Ishikawa (cell line): Measurements from ENCODE around the gene CDT1.

Source experiments
- CEBPB ChIP-seq: IDR thresholded peaks from 2 replicates; pipeline ENCODE4 v1.6.1; 2012
- CREB1 ChIP-seq: IDR thresholded peaks from 2 replicates; pipeline ENCODE4 v1.6.1; 2012; ENCODE audit warnings: low read depth
- EGR1 ChIP-seq: IDR thresholded peaks from 2 replicates; pipeline ENCODE4 v1.6.1; 2012
- EP300 ChIP-seq: IDR thresholded peaks from 2 replicates; pipeline ENCODE4 v1.6.1; 2012; ENCODE audit warnings: borderline replicate concordance
- FOXM1 ChIP-seq: IDR thresholded peaks from 2 replicates; pipeline ENCODE4 v1.6.1; 2012; ENCODE audit warnings: low read depth, borderline replicate concordance
- MAX ChIP-seq: IDR thresholded peaks from 2 replicates; pipeline ENCODE4 v1.6.1; 2012
- NFIC ChIP-seq: IDR thresholded peaks from 2 replicates; pipeline ENCODE4 v1.6.1; 2012
- RAD21 ChIP-seq: IDR thresholded peaks from 2 replicates; pipeline ENCODE4 v1.6.1; 2012; ENCODE audit warnings: low read depth
- REST ChIP-seq: IDR thresholded peaks from 2 replicates; pipeline ENCODE4 v1.6.1; 2012; ENCODE audit warnings: low read depth, mild to moderate bottlenecking
- TAF1 ChIP-seq: IDR thresholded peaks from 2 replicates; pipeline ENCODE4 v1.6.1; 2012; ENCODE audit warnings: low read depth, mild to moderate bottlenecking
- TCF12 ChIP-seq: IDR thresholded peaks from 2 replicates; pipeline ENCODE4 v1.6.1; 2012; ENCODE audit warnings: low read depth
- TEAD4 ChIP-seq: IDR thresholded peaks from 2 replicates; pipeline ENCODE4 v1.6.1; 2012
- USF1 ChIP-seq: IDR thresholded peaks from 2 replicates; pipeline ENCODE4 v1.6.1; 2012
- YY1 ChIP-seq: IDR thresholded peaks from 2 replicates; pipeline ENCODE4 v1.6.1; 2012; ENCODE audit warnings: low read depth
- ZBTB7A ChIP-seq: IDR thresholded peaks from 2 replicates; pipeline ENCODE4 v1.6.1; 2012; ENCODE audit warnings: low read depth

CDT1 gene

GRCh38 chr16:88837806-88838205, 34.2 kb downstream of the CDT1 start:
- TF ChIP-seq EGR1, result no peak
- TF ChIP-seq CREB1, result no peak
- TF ChIP-seq EP300, result no peak

- TF ChIP-seq TCF12 (no peak), ZBTB7A (no peak), TAF1 (no peak), TEAD4 (no peak), FOXM1 (no peak)
Measured at GRCh38 chr16:88838566-88838965, 35.0 kb downstream of the CDT1 start.

- TF ChIP-seq FOXM1 (no peak), TAF1 (no peak), REST (no peak), RAD21 (no peak), YY1 (no peak), CEBPB (no peak), NFIC (no peak), ZBTB7A (no peak), EGR1 (no peak)
Measured at GRCh38 chr16:88839026-88839529, 35.5 kb downstream of the CDT1 start.

- no peak for TF ChIP-seq MAX
- TF ChIP-seq TEAD4, result no peak
- TF ChIP-seq CREB1, result no peak
- no peak for TF ChIP-seq NFIC
- TF ChIP-seq TCF12, result no peak
- TF ChIP-seq ZBTB7A, result no peak
- TF ChIP-seq TAF1, result no peak
- no peak for TF ChIP-seq REST
- TF ChIP-seq FOXM1, result no peak
- no peak for TF ChIP-seq EP300
- no peak for TF ChIP-seq RAD21
- TF ChIP-seq YY1, result no peak
- TF ChIP-seq EGR1, result no peak
- TF ChIP-seq USF1, result no peak
- no peak for TF ChIP-seq CEBPB
Measured at GRCh38 chr16:88839745-88840599, 36.4 kb downstream of the CDT1 start.

GRCh38 chr16:88840600-88841215, 37.1 kb downstream of the CDT1 start:
- TF ChIP-seq YY1, result no peak
- no peak for TF ChIP-seq ZBTB7A
- TF ChIP-seq CEBPB, result no peak
- TF ChIP-seq EP300, result no peak
- TF ChIP-seq REST, result no peak
- no peak for TF ChIP-seq CREB1
- no peak for TF ChIP-seq TEAD4
- no peak for TF ChIP-seq TAF1
